GM12878 (cell line): Measurements from ENCODE around the gene SIGLEC12. TPM values are rescaled to one million over a fixed set of nuclear protein-coding genes. Genes with fewer than 3 reads are reported as not detected.
A peak's percentile ranks its signal among the peaks of the same experiment; 100 is the strongest.

Source experiments
- ATF7 ChIP-seq: fragments of 450-650 bp; IDR thresholded peaks from 2 replicates; pipeline ENCODE4 v1.6.1; 2016; ENCODE audit warnings: low read depth, mild to moderate bottlenecking
- CEBPB ChIP-seq, 2 experiments: fragments of 150-350 bp in 1 of 2; IDR thresholded peaks; 2 replicates each; pipeline ENCODE4 v1.6.1; 2012 to 2014; ENCODE audit warnings: low read depth in 2 of 2, low read length in 2 of 2, borderline replicate concordance in 1 of 2, inconsistent platforms in 1 of 2
- IKZF1 ChIP-seq: fragments of 450-650 bp; conservative IDR thresholded peaks from 2 replicates; pipeline ENCODE4 v1.6.1; 2017; ENCODE audit warnings: antibody characterized with exemption, mild to moderate bottlenecking
- IRF5 ChIP-seq: fragments of 450-650 bp; IDR thresholded peaks from 2 replicates; pipeline ENCODE4 v1.6.1; 2017; ENCODE audit warnings: borderline replicate concordance
- KAT2A ChIP-seq: conservative IDR thresholded peaks from 2 replicates; pipeline ENCODE4 v1.6.1; 2011; ENCODE audit warnings: low read depth, low read length; ENCODE audit not compliant: control insufficient read depth
- KDM1A ChIP-seq: fragments of 200-600 bp; sonication (generic); IDR thresholded peaks from 2 replicates; pipeline ENCODE4 v1.6.1; 2016; ENCODE audit warnings: borderline replicate concordance
- NFXL1 ChIP-seq: fragments of 450-650 bp; IDR thresholded peaks from 2 replicates; pipeline ENCODE4 v1.6.1; 2017; ENCODE audit warnings: antibody characterized with exemption, mild to moderate bottlenecking, borderline replicate concordance
- NFYB ChIP-seq: IDR thresholded peaks from 2 replicates; pipeline ENCODE4 v1.6.1; 2011; ENCODE audit warnings: low read depth, mild to moderate bottlenecking, low read length, improper control_type of control experiment, moderate library complexity; ENCODE audit not compliant: insufficient read depth
- NR2C2 ChIP-seq: IDR thresholded peaks from 2 replicates; pipeline ENCODE4 v1.6.1; 2011; ENCODE audit warnings: borderline replicate concordance, low read depth; ENCODE audit not compliant: control insufficient read depth, insufficient read length
- POLR2AphosphoS5 ChIP-seq: IDR thresholded peaks from 2 replicates; pipeline ENCODE4 v1.6.1; 2011; ENCODE audit warnings: mild to moderate bottlenecking, low read length, inconsistent platforms
- RAD21 ChIP-seq: IDR thresholded peaks from 2 replicates; pipeline ENCODE4 v1.6.1; 2011; ENCODE audit warnings: mild to moderate bottlenecking, low read depth, low read length, moderate library complexity; ENCODE audit not compliant: insufficient read depth
- RBBP5 ChIP-seq: fragments of 200-600 bp; sonication (generic); conservative IDR thresholded peaks from 2 replicates; pipeline ENCODE4 v1.6.1; 2016
- RELA ChIP-seq: fragments of 450-650 bp; IDR thresholded peaks from 2 replicates; pipeline ENCODE4 v1.8.0; 2014; ENCODE audit warnings: borderline replicate concordance; ENCODE audit not compliant: partially characterized antibody
- SKIL ChIP-seq: fragments of 450-650 bp; IDR thresholded peaks from 2 replicates; pipeline ENCODE4 v1.6.1; 2017; ENCODE audit warnings: mild to moderate bottlenecking, low read depth, inconsistent platforms; ENCODE audit not compliant: poor library complexity, severe bottlenecking
- SMAD5 ChIP-seq: IDR thresholded peaks from 2 replicates; pipeline ENCODE4 v1.6.1; 2016; ENCODE audit warnings: antibody characterized with exemption, low read depth
- STAT3 ChIP-seq: IDR thresholded peaks from 2 replicates; pipeline ENCODE4 v1.6.1; 2011; ENCODE audit warnings: low read depth, low read length, improper control_type of control experiment
- TBL1XR1 ChIP-seq: IDR thresholded peaks from 2 replicates; pipeline ENCODE4 v1.6.1; 2012; ENCODE audit warnings: low read depth, low read length, improper control_type of control experiment
- polyA plus RNA-seq, 11 experiments: library from polyadenylated mRNA; depleted of rRNA in 4 of 11; unstranded in 6 of 11; stranded (reverse) in 5 of 11; fragments of >200 nt; fragmentation: Nextera tagmentation in 4 of 11; fragmentation: Illumina TruSeq in 1 of 11; extraction: Ambion mirVana in 4 of 11; extraction: Trizol in 1 of 11; gene quantifications; 1 replicate in 1 of 11; 2 replicates in 10 of 11; pipeline versions ENCODE4 v1.2.1 to v1.2.3, GENCODE V29; 2011 to 2016; ENCODE audit warnings: inconsistent platforms in 2 of 11, missing spikeins in 2 of 11, low read depth in 1 of 11
- total RNA-seq, 4 experiments: library from RNA; depleted of rRNA in 3 of 4; stranded (reverse); fragments of >200 nt in 3 of 4; fragmentation: Illumina TruSeq in 1 of 4; extraction: Trizol in 1 of 4; gene quantifications; 2 replicates each; pipeline versions ENCODE4 v1.2.1 to v1.2.3, GENCODE V29; 2013 to 2021
- TF ChIP-seq, protein P1 (sequence below): IDR thresholded peaks from 2 replicates; pipeline ENCODE4 v1.6.1; 2011; ENCODE audit warnings: low read depth, mild to moderate bottlenecking, low read length, moderate library complexity, borderline replicate concordance; ENCODE audit errors: extremely low read depth
- TF ChIP-seq, protein P2 (sequence below): fragments of 450-650 bp; conservative IDR thresholded peaks from 2 replicates; pipeline ENCODE4 v1.6.1; 2017; ENCODE audit warnings: mild to moderate bottlenecking, moderate library complexity

SIGLEC12 gene
- total and polyA plus RNA-seq, 10 of the 15 experiments (the other 5 are each of a cell fraction or from before 2014, with no cell fraction given): 0.03 to 0.18 (median 0.06) TPM; not detected in 5

GRCh38 chr19:51460164-51460992, 41.2 kb downstream of the SIGLEC12 start (continued):
- TF ChIP-seq IKZF1 (peak; percentile 59), KDM1A (no peak), SKIL (no peak), RBBP5 (no peak), IRF5 (no peak), RAD21 (no peak), STAT3 (no peak), CEBPB (IDR thresholded peaks at IDR 0.05; ENCODE audit: borderline replicate concordance in 1 of 2, low read depth in 2 of 2, low read length in 2 of 2) (no peak), RELA (no peak), KAT2A (no peak), SMAD5 (no peak), POLR2AphosphoS5 (no peak), TBL1XR1 (no peak), NFXL1 (no peak), NR2C2 (peak; percentile 38), ATF7 (no peak), NFYB (no peak)
- TF ChIP-seq, protein P1, sequence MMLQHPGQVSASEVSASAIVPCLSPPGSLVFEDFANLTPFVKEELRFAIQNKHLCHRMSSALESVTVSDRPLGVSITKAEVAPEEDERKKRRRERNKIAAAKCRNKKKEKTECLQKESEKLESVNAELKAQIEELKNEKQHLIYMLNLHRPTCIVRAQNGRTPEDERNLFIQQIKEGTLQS: no peak
- TF ChIP-seq, protein P2, sequence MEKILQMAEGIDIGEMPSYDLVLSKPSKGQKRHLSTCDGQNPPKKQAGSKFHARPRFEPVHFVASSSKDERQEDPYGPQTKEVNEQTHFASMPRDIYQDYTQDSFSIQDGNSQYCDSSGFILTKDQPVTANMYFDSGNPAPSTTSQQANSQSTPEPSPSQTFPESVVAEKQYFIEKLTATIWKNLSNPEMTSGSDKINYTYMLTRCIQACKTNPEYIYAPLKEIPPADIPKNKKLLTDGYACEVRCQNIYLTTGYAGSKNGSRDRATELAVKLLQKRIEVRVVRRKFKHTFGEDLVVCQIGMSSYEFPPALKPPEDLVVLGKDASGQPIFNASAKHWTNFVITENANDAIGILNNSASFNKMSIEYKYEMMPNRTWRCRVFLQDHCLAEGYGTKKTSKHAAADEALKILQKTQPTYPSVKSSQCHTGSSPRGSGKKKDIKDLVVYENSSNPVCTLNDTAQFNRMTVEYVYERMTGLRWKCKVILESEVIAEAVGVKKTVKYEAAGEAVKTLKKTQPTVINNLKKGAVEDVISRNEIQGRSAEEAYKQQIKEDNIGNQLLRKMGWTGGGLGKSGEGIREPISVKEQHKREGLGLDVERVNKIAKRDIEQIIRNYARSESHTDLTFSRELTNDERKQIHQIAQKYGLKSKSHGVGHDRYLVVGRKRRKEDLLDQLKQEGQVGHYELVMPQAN: no peak
